Liver (tissue), 3 donors: ENCODE results near the gene CWC27.

Experiments
- JUND ChIP-seq, 2 donors: IDR thresholded peaks; 2 replicates each; pipeline ENCODE4 v1.6.1; 2016; ENCODE audit warnings: antibody characterized with exemption in 2 of 2
- RAD21 ChIP-seq, 2 donors: IDR thresholded peaks; 2 replicates each; pipeline ENCODE4 v1.6.1; 2016; ENCODE audit warnings: antibody characterized with exemption in 2 of 2, mild to moderate bottlenecking in 2 of 2
- REST ChIP-seq: IDR thresholded peaks from 2 replicates; pipeline ENCODE4 v1.6.1; 2016; ENCODE audit warnings: antibody characterized with exemption, mild to moderate bottlenecking
- RXRA ChIP-seq, 2 donors: IDR thresholded peaks; 2 replicates each; pipeline ENCODE4 v1.6.1; 2017 to 2018; ENCODE audit warnings: antibody characterized with exemption in 2 of 2, mild to moderate bottlenecking in 1 of 2
- SP1 ChIP-seq: IDR thresholded peaks from 2 replicates; pipeline ENCODE4 v1.6.1; 2018; ENCODE audit warnings: antibody characterized with exemption, mild to moderate bottlenecking
- YY1 ChIP-seq: IDR thresholded peaks from 2 replicates; pipeline ENCODE4 v1.6.1; 2016; ENCODE audit warnings: antibody characterized with exemption, mild to moderate bottlenecking
- ZBTB33 ChIP-seq: IDR thresholded peaks from 2 replicates; pipeline ENCODE4 v1.6.1; 2016; ENCODE audit warnings: antibody characterized with exemption
- TF ChIP-seq, protein P1 (sequence below): fragments of 150-350 bp; IDR thresholded peaks from 2 replicates; pipeline ENCODE4 v1.5.1; 2017; ENCODE audit warnings: improper control_type of control experiment, low read depth, low read length; ENCODE audit not compliant: missing input control
- TF ChIP-seq, protein P2 (sequence below): IDR thresholded peaks from 2 replicates; pipeline ENCODE4 v1.6.1; 2016; ENCODE audit warnings: antibody characterized with exemption
- TF ChIP-seq, protein P3 (sequence below): IDR thresholded peaks from 2 replicates; pipeline ENCODE4 v1.6.1; 2016; ENCODE audit warnings: antibody characterized with exemption
- donor health status: healthy.
- donor health status: healthy.

DNA sequence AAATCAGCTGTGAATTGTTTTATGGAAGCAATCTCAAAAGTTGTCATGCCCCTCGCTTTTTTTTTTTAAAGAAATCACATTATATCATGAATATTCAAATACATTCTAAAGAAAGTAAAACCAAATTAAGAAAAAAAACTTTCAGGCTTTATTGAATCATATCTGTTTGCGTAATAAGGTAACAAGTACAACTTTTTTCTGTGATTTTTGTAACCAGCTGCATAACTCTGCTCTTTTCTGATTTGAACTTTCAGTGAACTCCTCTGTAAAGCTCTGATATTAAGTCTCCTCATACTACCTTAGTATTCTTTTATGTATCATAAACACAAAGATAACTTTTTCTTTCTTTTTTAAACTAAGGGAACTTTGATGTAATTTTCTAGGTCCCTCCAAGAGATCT lies 65.3 kb downstream of the CWC27 start:
- TF ChIP-seq, protein P1, sequence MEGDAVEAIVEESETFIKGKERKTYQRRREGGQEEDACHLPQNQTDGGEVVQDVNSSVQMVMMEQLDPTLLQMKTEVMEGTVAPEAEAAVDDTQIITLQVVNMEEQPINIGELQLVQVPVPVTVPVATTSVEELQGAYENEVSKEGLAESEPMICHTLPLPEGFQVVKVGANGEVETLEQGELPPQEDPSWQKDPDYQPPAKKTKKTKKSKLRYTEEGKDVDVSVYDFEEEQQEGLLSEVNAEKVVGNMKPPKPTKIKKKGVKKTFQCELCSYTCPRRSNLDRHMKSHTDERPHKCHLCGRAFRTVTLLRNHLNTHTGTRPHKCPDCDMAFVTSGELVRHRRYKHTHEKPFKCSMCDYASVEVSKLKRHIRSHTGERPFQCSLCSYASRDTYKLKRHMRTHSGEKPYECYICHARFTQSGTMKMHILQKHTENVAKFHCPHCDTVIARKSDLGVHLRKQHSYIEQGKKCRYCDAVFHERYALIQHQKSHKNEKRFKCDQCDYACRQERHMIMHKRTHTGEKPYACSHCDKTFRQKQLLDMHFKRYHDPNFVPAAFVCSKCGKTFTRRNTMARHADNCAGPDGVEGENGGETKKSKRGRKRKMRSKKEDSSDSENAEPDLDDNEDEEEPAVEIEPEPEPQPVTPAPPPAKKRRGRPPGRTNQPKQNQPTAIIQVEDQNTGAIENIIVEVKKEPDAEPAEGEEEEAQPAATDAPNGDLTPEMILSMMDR: no peak
- TF ChIP-seq, protein P2, sequence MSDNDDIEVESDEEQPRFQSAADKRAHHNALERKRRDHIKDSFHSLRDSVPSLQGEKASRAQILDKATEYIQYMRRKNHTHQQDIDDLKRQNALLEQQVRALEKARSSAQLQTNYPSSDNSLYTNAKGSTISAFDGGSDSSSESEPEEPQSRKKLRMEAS: no peak
- TF ChIP-seq JUND (IDR thresholded peaks at IDR 0.05) (no peak), RAD21 (IDR thresholded peaks at IDR 0.05) (no peak), REST (no peak), SP1 (no peak), ZBTB33 (no peak), YY1 (no peak), RXRA (IDR thresholded peaks at IDR 0.05) (no peak)
- TF ChIP-seq, protein P3, sequence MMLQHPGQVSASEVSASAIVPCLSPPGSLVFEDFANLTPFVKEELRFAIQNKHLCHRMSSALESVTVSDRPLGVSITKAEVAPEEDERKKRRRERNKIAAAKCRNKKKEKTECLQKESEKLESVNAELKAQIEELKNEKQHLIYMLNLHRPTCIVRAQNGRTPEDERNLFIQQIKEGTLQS: no peak
